Ecto neural progenitor cell (in vitro differentiated cells): ENCODE data around the gene KIRREL2.
A peak's percentile ranks its signal among the peaks of the same experiment; 100 is the strongest.
"Not testable (repeated sequence)": the region's sequence is repeated elsewhere in the genome, so short reads cannot be mapped to it uniquely, and the experiment has no call there.

Experiments
- DNase-seq: peaks from one replicate; pipeline ENCODE4 v3.0.0-alpha.2; 2018; ENCODE audit warnings: low spot score

The KIRREL2 gene

GRCh38 chr19:35869327-35870123, 12.8 kb downstream of the KIRREL2 start:
- peak; percentile 95 for DNase-seq

- DNase-seq: peak; percentile 91
These were observed 13.5 kb downstream of the KIRREL2 start for GRCh38 chr19:35870124-35870736.

GRCh38 chr19:35870798-35871197, 14.1 kb downstream of the KIRREL2 start:
- DNase-seq: no peak

- DNase-seq: no peak
These were observed 14.9 kb downstream of the KIRREL2 start for GRCh38 chr19:35871611-35872010.

- DNase-seq: no peak
These were observed 15.5 kb downstream of the KIRREL2 start for GRCh38 chr19:35872180-35872579.

GRCh38 chr19:35874392-35874930, 17.8 kb downstream of the KIRREL2 start:
- DNase-seq: no peak

- no peak for DNase-seq
These were observed 22.4 kb downstream of the KIRREL2 start for GRCh38 chr19:35879068-35879467.

- DNase-seq: peak; percentile 96
These were observed 23.1 kb downstream of the KIRREL2 start for GRCh38 chr19:35879770-35880317.

GRCh38 chr19:35882114-35882832, 25.6 kb downstream of the KIRREL2 start:
- no peak for DNase-seq

- DNase-seq: no peak
These were observed 27.2 kb downstream of the KIRREL2 start for GRCh38 chr19:35883882-35884281.

GRCh38 chr19:35885225-35885738, 28.6 kb downstream of the KIRREL2 start:
- no peak for DNase-seq

- no peak for DNase-seq
These were observed 29.2 kb downstream of the KIRREL2 start for GRCh38 chr19:35885904-35886303.

GRCh38 chr19:35887197-35887596, 30.5 kb downstream of the KIRREL2 start:
- no peak for DNase-seq

GRCh38 chr19:35888398-35888797, 31.7 kb downstream of the KIRREL2 start:
- no peak for DNase-seq

- DNase-seq: no peak
These were observed 32.8 kb downstream of the KIRREL2 start for GRCh38 chr19:35889370-35890112.

GRCh38 chr19:35890113-35890650, 33.5 kb downstream of the KIRREL2 start:
- DNase-seq: no peak

- not testable (repeated sequence) for DNase-seq
These were observed 35.1 kb downstream of the KIRREL2 start for GRCh38 chr19:35891819-35892218.

GRCh38 chr19:35894342-35894741, 37.6 kb downstream of the KIRREL2 start:
- DNase-seq: no peak

GRCh38 chr19:35895911-35896642, 39.4 kb downstream of the KIRREL2 start:
- DNase-seq: no peak

- no peak for DNase-seq
These were observed 39.9 kb downstream of the KIRREL2 start for GRCh38 chr19:35896643-35897040.
